HepG2 (cell line): ENCODE measurements around the gene PODXL2. TPM values are rescaled to one million over a fixed set of nuclear protein-coding genes. Genes with fewer than 3 reads are reported as not detected.
A peak's percentile ranks its signal among the peaks of the same experiment; 100 is the strongest.

Experiments used
- ATAC-seq: fragments of 200-7000 bp; cut with Tn5 transposase; 3 replicates; pipeline ENCODE4 v1.9.1; 2020; ENCODE audit warnings: mild to moderate bottlenecking, moderate library complexity
- BruUV-seq: library from RNA; stranded (reverse); fragments of 400-500 nt; replicated peaks from 2 replicates; lab custom pipeline; 2021; lab: Mats Ljungman, UMichigan
- CTCF ChIA-PET: fragments of 300-600 bp; formaldehyde crosslinking; extraction: SDS; loops from one replicate; lab custom pipeline; 2021; ENCODE audit warnings: low total read pairs, inconsistent platforms, low intra/inter-chr PET ratio; lab: Yijun Ruan, JAX
- POLR2A ChIA-PET: fragments of 350-600 bp; sonication (Branson Sonifier 250); formaldehyde crosslinking; loops from one replicate; lab custom pipeline; 2020; ENCODE audit warnings: antibody characterized with exemption, inconsistent platforms; lab: Yijun Ruan, JAX
- DNase-seq: peaks from one replicate; pipeline ENCODE4 v3.0.0-alpha.2; 2015; ENCODE audit warnings: low spot score
- FAIRE-seq: peaks from 3 replicates; lab custom pipeline; 2011; peaks lifted over from hg19 to GRCh38; lab: Jason Lieb, UNC
- H2AFZ ChIP-seq: one replicate; pipeline ENCODE4 v1.6.1; 2011; ENCODE audit warnings: low read length, inconsistent platforms
- H3K27ac ChIP-seq: fragments of 300-600 bp; 3 replicates; pipeline ENCODE4 v1.8.0; 2011; ENCODE audit warnings: mixed run types, mild to moderate bottlenecking, mixed read lengths, low read length, inconsistent platforms; ENCODE audit not compliant: insufficient read depth; ENCODE audit errors: extremely low read length
- H3K27me3 ChIP-seq, 2 experiments: fragments of 200-600 bp in 1 of 2; 2 replicates in 1 of 2; 3 replicates in 1 of 2; pipeline versions ENCODE4 v1.6.0 to v1.8.0; 2011; ENCODE audit warnings: low read length in 2 of 2, mild to moderate bottlenecking in 2 of 2, moderate library complexity in 2 of 2, inconsistent platforms in 1 of 2; ENCODE audit not compliant: insufficient read depth in 2 of 2, control insufficient read depth in 1 of 2
- H3K36me3 ChIP-seq, 2 experiments: fragments of 200-600 bp in 1 of 2; replicated peaks in 1 of 2; 2 replicates in 1 of 2; 3 replicates in 1 of 2; pipeline versions ENCODE4 v1.5.1 to v1.8.0; 2011; ENCODE audit warnings: low read length in 2 of 2, inconsistent platforms in 1 of 2; ENCODE audit not compliant: insufficient read depth in 2 of 2, control insufficient read depth in 1 of 2
- H3K4me1 ChIP-seq: 2 replicates; pipeline ENCODE4 v1.5.1; 2012; ENCODE audit warnings: low read length, inconsistent platforms; ENCODE audit not compliant: insufficient read depth
- H3K4me2 ChIP-seq: 2 replicates; pipeline ENCODE4 v1.6.0; 2011; ENCODE audit warnings: low read depth, low read length, inconsistent platforms
- H3K4me3 ChIP-seq, 3 experiments: fragments of 200-600 bp in 1 of 3; sonication (generic), shearing (Covaris generic) in 1 of 3; replicated peaks in 1 of 3; 2 replicates each; pipeline ENCODE4 v1.5.1; 2011 to 2016; ENCODE audit warnings: low read length in 3 of 3, inconsistent platforms in 2 of 3, low read depth in 2 of 3, mild to moderate bottlenecking in 2 of 3, control low read depth in 1 of 3, mixed read lengths in 1 of 3; ENCODE audit not compliant: insufficient read depth in 1 of 3
- H3K79me2 ChIP-seq: one replicate; pipeline ENCODE4 v1.6.1; 2011; ENCODE audit warnings: low read length, inconsistent platforms; ENCODE audit not compliant: insufficient read depth
- H3K9ac ChIP-seq: 2 replicates; pipeline ENCODE4 v1.6.0; 2011; ENCODE audit warnings: mild to moderate bottlenecking, low read depth, low read length, inconsistent platforms; ENCODE audit not compliant: insufficient read depth
- H3K9me3 ChIP-seq: 2 replicates; pipeline ENCODE4 v1.5.1; 2012; ENCODE audit warnings: mild to moderate bottlenecking, low read length
- H4K20me1 ChIP-seq: 2 replicates; pipeline ENCODE4 v1.6.0; 2011; ENCODE audit warnings: inconsistent platforms, mild to moderate bottlenecking, low read length, moderate library complexity; ENCODE audit not compliant: insufficient read depth
- FOSL1 ChIP-seq: sonication (generic); formaldehyde crosslinking; IDR thresholded peaks from 2 replicates; pipeline ENCODE4 v1.9.0; 2021; ENCODE audit warnings: missing genetic modification reagents, borderline replicate concordance
- PATZ1 ChIP-seq: sonication (generic); formaldehyde crosslinking; IDR thresholded peaks from 2 replicates; pipeline ENCODE4 v1.4.0; 2020; ENCODE audit warnings: missing genetic modification reagents
- PTBP1 ChIP-seq: fragments of 200-400 bp; formaldehyde crosslinking; IDR thresholded peaks from 2 replicates; pipeline ENCODE4 v1.6.1; 2018; ENCODE audit warnings: low read length, low read depth; ENCODE audit not compliant: poor library complexity, severe bottlenecking
- SMARCC2 ChIP-seq: fragments of 450-650 bp; IDR thresholded peaks from 2 replicates; pipeline ENCODE4 v1.6.1; 2017; ENCODE audit warnings: antibody characterized with exemption, mild to moderate bottlenecking
- ZNF605 ChIP-seq: sonication (generic); formaldehyde crosslinking; IDR thresholded peaks from 2 replicates; pipeline ENCODE4 v1.8.0; 2022; ENCODE audit warnings: mild to moderate bottlenecking, missing genetic modification reagents
- WGBS: methylation state at CpG from one replicate; pipeline ENCODE4 v1.1.6; 2017; ENCODE audit warnings: low lambda C conversion rate; 5-methylcytosine and 5-hydroxymethylcytosine counted together
- in situ Hi-C: cut with HindIII; loops from 2 replicates; pipeline ENCODE4 v1.10.0; 2017; ENCODE audit warnings: low pct_unique_long_range_greater_than_20kb; ENCODE audit not compliant: extremely low pct_ligation_motif_present
- intact Hi-C: fragments of 100-400 bp; cut with micrococcal nuclease; formaldehyde crosslinking; loops from one replicate; pipeline ENCODE4 v1.10.0; 2022; ENCODE audit not compliant: unreplicated experiment
- polyA plus RNA-seq, 8 experiments: library from polyadenylated mRNA; depleted of rRNA in 3 of 8; stranded (reverse) in 7 of 8; unstranded in 1 of 8; fragments of >200 nt; fragmentation: Illumina TruSeq in 4 of 8; extraction: Trizol in 4 of 8; gene quantifications; 2 replicates each; pipeline versions ENCODE4 v1.2.1 to v1.2.3, GENCODE V29; 2011 to 2016; ENCODE audit warnings: low read depth in 4 of 8, missing spikeins in 1 of 8, mixed read lengths in 1 of 8; ENCODE audit not compliant: insufficient read depth in 1 of 8
- total RNA-seq, 5 experiments: library from RNA; depleted of rRNA; stranded (reverse); fragments of >200 nt; fragmentation: Illumina TruSeq; extraction: Trizol; gene quantifications; 2 replicates each; pipeline ENCODE4 v1.2.3, GENCODE V29; 2016; ENCODE audit warnings: low read depth in 1 of 5
- TF ChIP-seq, protein P1 (sequence below): sonication (generic); formaldehyde crosslinking; IDR thresholded peaks from 2 replicates; pipeline ENCODE4 v1.5.0; 2020; ENCODE audit warnings: mild to moderate bottlenecking, missing genetic modification reagents, moderate library complexity
- TF ChIP-seq, protein P2 (sequence below): sonication (generic); formaldehyde crosslinking; IDR thresholded peaks from 2 replicates; pipeline ENCODE4 v1.5.1; 2020; ENCODE audit warnings: mild to moderate bottlenecking, missing genetic modification reagents
- TF ChIP-seq, protein P3 (sequence below): sonication (generic); formaldehyde crosslinking; conservative IDR thresholded peaks from 2 replicates; pipeline ENCODE4 v1.5.0; 2020; ENCODE audit warnings: missing genetic modification reagents

The PODXL2 gene
- total and polyA plus RNA-seq, 2 of the 13 experiments (the other 11 are each of a cell fraction or from before 2014, with no cell fraction given), result 20.4 to 25.1 TPM

GRCh38 chr3:127700406-127700805 is 71.4 kb downstream of the PODXL2 start:
- Histone ChIP-seq H3K9ac (no peak overlapping the region), H3K36me3 (no peaks in the 10 kb centered on the region), H2AFZ (no peak overlapping the region), H3K27me3 (peaks cover 0 to 2% of the 10 kb centered on the region in 2 experiments; a peak in 2 of 5 replicates), H3K9me3 (no peaks in the 10 kb centered on the region), H3K79me2 (no peaks in the 10 kb centered on the region), H3K4me3 (no peak overlapping the region), H4K20me1 (no peaks in the 10 kb centered on the region), H3K27ac (no peak overlapping the region), H3K4me1 (peaks cover 12% of the 10 kb centered on the region), H3K4me2 (no peak overlapping the region)
- in situ Hi-C loops, result no loop called here
- BruUV-seq, result no TSS peak
- TF ChIP-seq ZNF605 (CRISPR knock-in tag), result no peak
- no peak for TF ChIP-seq FOSL1 (CRISPR knock-in tag)
- TF ChIP-seq, protein P1, sequence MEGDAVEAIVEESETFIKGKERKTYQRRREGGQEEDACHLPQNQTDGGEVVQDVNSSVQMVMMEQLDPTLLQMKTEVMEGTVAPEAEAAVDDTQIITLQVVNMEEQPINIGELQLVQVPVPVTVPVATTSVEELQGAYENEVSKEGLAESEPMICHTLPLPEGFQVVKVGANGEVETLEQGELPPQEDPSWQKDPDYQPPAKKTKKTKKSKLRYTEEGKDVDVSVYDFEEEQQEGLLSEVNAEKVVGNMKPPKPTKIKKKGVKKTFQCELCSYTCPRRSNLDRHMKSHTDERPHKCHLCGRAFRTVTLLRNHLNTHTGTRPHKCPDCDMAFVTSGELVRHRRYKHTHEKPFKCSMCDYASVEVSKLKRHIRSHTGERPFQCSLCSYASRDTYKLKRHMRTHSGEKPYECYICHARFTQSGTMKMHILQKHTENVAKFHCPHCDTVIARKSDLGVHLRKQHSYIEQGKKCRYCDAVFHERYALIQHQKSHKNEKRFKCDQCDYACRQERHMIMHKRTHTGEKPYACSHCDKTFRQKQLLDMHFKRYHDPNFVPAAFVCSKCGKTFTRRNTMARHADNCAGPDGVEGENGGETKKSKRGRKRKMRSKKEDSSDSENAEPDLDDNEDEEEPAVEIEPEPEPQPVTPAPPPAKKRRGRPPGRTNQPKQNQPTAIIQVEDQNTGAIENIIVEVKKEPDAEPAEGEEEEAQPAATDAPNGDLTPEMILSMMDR (CRISPR knock-in tag), result peak; percentile 7; the same call in 1 of the 2 replicates
- POLR2A ChIA-PET, result no interaction called here
- CTCF ChIA-PET, result no interaction called here
- no peak for FAIRE-seq
- 0 out of 3 replicates have a peak, but pooled peaks have one; percentile 11 for ATAC-seq
- DNase-seq, result no peak
- intact Hi-C loops, result no loop called here
- WGBS, result 11% methylated on average over 5 of the region's 5 CpGs

DNA sequence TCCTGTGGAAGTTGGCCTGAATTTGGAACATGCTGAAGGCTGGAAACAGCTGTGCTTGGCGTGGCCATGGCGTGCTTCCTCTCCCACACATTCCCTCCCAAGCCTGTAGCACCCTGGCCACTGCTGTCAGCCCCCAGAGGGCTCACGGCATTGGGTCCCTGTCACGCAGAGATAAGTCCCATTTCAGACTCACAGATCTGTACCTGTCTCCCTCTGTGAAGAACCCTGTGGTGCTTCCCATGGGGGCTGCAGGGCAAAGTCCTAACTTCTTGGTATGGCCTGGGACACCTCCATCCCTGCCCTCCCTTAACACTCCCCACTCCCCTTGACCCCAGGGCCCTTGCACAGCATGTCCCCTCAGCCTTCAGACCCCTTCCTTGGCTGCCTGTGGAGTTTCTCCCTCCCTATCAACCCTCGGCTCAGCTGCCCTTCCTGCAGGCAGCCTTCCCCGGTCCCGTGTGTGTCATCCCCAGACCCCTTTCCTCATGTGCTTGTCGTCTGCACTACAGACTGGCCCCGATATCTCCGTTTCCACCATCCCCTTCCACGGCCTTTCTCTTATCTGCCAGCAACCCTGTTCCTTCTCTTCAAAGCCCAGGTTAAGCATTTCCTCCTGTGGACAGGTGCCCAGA is 72.4 kb downstream of the PODXL2 start:
- H3K79me2 ChIP-seq, result no peaks in the 10 kb centered on the region
- H3K4me1 ChIP-seq, result peaks cover 12% of the 10 kb centered on the region
- peaks cover 2 to 7% of the 10 kb centered on the region in 2 experiments; a peak in 2 of 5 replicates for H3K27me3 ChIP-seq
- no peak for DNase-seq
- H3K4me3 ChIP-seq, result no peak overlapping the region
- POLR2A ChIA-PET, result no interaction called here
- in situ Hi-C loops, result no loop called here
- H3K9me3 ChIP-seq, result no peaks in the 10 kb centered on the region
- H3K27ac ChIP-seq, result no peak overlapping the region
- H3K4me2 ChIP-seq, result no peak overlapping the region
- intact Hi-C loops, result no loop called here
- no peak overlapping the region for H3K9ac ChIP-seq
- no peak for FAIRE-seq
- H4K20me1 ChIP-seq, result no peaks in the 10 kb centered on the region
- ATAC-seq, result no peak
- no peaks in the 10 kb centered on the region for H3K36me3 ChIP-seq
- CTCF ChIA-PET, result no interaction called here
- WGBS, result 27% methylated on average over 11 of the region's 11 CpGs
- H2AFZ ChIP-seq, result no peak overlapping the region
- BruUV-seq, result no TSS peak
- TF ChIP-seq, protein P2, sequence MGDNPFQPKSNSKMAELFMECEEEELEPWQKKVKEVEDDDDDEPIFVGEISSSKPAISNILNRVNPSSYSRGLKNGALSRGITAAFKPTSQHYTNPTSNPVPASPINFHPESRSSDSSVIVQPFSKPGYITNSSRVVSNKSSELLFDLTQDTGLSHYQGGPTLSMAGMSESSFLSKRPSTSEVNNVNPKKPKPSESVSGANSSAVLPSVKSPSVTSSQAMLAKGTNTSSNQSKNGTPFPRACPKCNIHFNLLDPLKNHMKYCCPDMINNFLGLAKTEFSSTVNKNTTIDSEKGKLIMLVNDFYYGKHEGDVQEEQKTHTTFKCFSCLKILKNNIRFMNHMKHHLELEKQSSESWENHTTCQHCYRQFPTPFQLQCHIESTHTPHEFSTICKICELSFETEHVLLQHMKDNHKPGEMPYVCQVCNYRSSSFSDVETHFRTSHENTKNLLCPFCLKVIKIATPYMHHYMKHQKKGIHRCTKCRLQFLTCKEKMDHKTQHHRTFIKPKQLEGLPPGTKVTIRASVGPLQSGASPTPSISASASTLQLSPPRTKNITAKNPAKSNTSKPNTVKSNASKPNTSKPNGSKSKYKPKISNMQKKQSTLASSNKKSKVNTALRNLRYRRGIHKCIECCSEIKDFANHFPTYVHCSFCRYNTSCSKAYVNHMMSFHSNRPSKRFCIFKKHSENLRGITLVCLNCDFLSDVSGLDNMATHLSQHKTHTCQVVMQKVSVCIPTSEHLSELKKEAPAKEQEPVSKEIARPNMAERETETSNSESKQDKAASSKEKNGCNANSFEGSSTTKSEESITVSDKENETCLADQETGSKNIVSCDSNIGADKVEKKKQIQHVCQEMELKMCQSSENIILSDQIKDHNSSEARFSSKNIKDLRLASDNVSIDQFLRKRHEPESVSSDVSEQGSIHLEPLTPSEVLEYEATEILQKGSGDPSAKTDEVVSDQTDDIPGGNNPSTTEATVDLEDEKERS (CRISPR knock-in tag), result no peak
- TF ChIP-seq, protein P3, sequence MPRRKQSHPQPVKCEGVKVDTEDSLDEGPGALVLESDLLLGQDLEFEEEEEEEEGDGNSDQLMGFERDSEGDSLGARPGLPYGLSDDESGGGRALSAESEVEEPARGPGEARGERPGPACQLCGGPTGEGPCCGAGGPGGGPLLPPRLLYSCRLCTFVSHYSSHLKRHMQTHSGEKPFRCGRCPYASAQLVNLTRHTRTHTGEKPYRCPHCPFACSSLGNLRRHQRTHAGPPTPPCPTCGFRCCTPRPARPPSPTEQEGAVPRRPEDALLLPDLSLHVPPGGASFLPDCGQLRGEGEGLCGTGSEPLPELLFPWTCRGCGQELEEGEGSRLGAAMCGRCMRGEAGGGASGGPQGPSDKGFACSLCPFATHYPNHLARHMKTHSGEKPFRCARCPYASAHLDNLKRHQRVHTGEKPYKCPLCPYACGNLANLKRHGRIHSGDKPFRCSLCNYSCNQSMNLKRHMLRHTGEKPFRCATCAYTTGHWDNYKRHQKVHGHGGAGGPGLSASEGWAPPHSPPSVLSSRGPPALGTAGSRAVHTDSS (CRISPR knock-in tag), result no peak
- TF ChIP-seq SMARCC2, result no peak
- TF ChIP-seq PATZ1, result no peak
- no peak for TF ChIP-seq PTBP1
